GM18502 (cell line): Measurements from ENCODE around the gene RHOH.
A peak's percentile ranks its signal among the peaks of the same experiment; 100 is the strongest.
"Not testable (repeated sequence)": the region's sequence is repeated elsewhere in the genome, so short reads cannot be mapped to it uniquely, and the experiment has no call there.

Experiments
- ATAC-seq: cut with Tn5 transposase; IDR thresholded peaks from one replicate; pipeline ENCODE4 v1.9.1; 2021; ENCODE audit warnings: mild to moderate bottlenecking; ENCODE audit not compliant: unreplicated experiment, poor library complexity

Gene RHOH, protein sequence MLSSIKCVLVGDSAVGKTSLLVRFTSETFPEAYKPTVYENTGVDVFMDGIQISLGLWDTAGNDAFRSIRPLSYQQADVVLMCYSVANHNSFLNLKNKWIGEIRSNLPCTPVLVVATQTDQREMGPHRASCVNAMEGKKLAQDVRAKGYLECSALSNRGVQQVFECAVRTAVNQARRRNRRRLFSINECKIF

DNA sequence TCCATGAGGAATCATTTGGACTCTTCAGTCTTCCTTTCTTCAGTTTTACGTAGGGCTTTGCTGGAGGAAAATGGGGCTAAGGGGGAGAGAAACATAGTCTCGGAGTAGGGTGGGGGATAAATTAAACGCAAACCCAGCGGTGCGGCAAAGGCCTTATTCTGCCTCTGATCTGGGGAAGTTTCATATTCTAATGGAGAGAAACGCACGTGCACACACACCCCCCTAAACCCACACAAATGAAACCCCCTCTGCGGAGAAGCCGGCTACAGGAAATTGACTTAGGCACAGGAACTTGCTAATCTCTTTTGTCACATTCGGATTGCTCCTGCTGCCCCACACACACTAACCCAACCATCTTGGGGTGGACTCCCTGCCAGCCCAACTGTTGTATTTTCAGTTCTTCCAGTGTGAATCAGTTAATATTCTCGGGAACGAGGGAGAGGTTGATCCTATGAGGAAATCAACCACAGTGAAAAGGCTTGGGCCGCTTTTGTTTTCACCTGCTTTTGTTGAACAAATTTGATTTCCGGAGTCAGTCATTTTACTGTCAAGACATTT is at the start of gene RHOH:
RHOH (plus strand) TSS at position 308 of the 558 bp plus-strand sequence. CDS start 46,356 bp downstream, outside the sequence.
- ATAC-seq: no peak

DNA sequence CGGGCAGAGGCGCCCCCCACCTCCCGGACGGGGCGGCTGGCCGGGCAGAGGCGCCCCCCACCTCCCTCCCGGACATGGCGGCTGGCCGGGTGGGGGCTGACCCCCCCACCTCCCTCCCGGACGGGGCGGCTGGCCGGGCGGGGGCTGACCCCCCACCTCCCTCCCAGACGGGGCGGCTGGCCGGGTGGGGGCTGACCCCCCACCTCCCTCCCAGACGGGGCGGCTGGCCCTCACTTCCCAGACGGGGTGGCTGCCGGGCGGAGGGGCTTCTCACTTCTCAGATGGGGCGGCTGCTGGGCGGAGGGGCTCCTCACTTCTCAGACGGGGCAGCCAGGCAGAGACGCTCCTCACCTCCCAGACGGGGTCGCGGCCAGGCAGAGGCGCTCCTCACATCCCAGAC is 49.3 kb upstream of the RHOH start:
- ATAC-seq: not testable (repeated sequence)

DNA sequence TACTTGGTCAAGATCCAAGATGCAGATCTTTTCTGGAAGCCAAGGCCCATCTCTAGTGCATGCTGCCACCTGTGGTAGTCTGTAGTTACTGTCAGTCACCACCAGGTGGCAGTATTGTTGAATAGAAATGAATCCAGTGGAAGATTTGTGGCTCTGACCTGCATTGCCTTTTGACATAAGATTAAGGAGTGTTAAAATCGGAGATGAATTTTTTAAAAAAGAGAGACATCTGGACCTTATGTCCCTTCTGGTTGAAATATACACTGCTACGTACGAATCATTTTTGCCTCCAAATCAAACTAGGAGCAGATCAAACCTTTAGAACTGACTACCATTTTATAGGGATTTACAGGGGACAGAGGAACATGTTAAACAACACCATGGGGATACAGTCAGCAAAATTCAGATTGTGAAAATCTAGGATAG is 46.9 kb upstream of the RHOH start:
- ATAC-seq: peak; percentile 55

DNA sequence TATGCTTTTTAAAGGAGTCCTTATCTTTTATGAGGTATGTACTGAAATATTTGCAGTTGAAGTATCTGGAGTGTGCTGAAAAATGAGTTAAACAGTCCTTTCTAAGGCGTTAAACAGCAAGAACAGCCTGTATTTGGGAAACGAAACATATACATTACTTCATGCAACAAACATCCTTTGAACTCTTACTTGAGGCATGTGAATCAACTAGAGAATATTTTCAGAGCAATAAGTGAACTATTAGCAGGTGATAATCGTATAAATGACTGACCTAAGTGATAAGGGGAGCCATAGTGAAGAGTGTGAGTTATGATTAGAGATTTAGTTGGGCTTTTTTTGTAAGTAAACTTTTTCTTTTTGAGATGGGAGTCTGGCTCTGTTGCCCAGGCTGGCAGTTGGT is 45.9 kb upstream of the RHOH start:
- ATAC-seq: no peak

- no peak for ATAC-seq
These were observed 44.2 kb upstream of the RHOH start for GRCh38 chr4:40152637-40153036.

GRCh38 chr4:40157436-40157835 is 39.4 kb upstream of the RHOH start:
- ATAC-seq: no peak

DNA sequence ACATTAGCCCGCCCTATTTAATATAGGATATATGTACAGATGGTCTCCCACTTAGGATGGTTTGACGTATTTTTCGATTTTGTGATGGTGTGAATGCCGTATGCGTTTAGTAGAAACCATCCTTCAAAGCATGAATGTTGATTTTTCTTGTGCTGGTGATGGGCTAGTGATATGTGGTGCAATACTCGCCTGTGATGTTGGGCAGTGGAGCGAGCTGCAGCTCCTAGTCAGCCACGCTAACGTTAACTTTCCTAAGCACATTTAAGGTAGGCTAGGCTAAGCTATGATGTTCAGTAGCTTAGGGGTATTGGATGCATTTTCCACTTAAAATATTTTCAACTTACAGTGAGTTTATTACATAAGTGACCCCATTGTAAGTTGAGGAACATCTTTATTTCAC is 36.6 kb upstream of the RHOH start:
- no peak for ATAC-seq

DNA sequence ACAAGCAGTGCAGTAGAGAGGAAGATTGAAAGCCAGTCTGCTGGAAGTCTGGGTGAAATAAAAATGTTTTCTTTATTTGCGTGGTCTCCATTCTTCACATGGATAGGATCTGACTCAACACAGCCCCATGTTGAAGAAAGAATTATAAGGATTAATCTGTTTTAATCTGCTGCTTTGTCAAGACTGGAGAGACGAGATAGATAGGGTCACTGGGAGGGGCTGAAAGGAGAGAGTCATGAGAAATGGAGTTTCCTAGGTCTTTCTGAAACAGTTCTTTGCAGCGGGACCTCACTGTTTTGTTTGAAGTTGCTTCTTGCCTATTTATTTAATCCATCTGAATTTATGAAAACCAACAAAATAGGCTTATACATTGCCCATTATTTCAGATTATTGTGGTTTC is 32.4 kb upstream of the RHOH start:
- no peak for ATAC-seq

DNA sequence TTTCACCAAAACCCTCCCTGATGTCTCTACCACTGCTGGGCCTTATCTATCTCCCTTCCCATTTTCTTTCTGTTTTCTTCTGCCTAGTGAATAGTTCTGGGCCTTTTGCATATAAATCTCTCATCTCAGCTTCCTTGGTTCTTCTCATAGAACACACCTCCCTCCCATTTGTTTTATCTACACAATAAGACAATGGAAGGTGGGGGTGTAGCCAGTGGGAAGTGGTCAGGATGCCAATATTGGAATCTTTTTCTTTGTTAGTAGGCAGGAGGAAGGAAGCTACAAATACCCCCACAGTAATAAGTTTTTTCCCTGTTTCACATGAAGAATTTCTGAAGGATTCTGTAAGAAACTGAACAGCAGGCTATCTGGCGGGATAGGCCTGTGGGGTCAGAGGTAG is 30.9 kb upstream of the RHOH start:
- no peak for ATAC-seq

DNA sequence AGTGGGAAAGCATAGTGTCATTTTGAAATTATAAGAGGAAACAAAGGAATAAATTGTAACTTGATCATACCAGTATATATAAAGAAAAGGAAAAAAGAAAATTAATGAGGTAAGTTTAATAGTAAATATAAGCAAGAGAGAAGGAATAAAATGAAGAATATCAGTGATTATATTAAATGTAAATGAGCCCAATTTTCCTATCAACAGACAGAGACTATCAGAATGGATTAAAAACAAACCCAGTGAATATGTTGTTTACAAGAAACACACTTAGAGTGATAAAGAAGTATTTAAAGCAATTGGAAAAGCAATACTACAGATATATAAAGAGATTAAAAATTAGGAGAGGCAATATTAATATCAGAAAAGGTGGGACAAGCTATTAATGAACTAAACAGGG is 28.8 kb upstream of the RHOH start:
- ATAC-seq: no peak

- ATAC-seq: no peak
These were observed 26.2 kb upstream of the RHOH start for GRCh38 chr4:40170588-40170987.

DNA sequence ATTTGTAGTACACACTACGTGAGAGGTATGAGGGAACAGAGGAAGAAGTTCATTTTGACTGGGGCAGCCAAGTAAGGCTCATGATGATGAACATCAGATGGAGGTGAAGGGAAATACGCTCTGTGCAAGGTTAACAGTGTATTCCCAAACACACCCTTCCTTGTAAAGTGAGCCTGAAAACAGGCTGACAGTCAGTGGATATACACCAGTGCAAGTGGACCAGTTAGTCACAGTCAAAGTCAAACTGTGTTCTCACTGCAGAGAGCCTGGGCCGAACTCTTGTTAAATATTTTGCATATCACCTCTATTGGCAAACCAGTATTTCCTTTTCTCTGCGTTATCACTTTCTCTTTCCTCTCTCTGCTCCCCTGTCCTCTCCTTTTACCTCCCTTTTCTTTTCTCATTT is 23.4 kb upstream of the RHOH start:
- ATAC-seq: peak; percentile 85

DNA sequence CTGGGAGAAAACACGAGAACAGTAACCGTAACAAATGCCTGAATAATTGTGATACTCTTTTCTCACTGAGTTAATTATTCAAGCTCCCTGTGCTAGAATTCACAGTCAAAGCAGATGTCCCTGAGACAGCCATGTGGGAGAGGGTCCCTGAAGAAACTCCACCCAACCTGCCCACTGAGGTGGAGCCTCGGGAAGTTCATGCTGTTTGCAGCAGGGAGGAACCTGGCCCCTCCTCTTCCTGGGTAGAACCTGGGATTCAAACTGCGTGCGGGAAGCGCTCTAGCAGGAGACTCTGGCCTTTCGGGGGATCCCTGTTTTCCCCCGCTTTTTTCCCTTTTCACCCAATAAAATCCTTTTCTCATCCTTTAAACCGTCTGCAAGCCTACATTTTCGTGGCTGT is 20.2 kb upstream of the RHOH start:
- no peak for ATAC-seq

GRCh38 chr4:40177591-40177990 is 19.2 kb upstream of the RHOH start:
- ATAC-seq: no peak

- no peak for ATAC-seq
These were observed 18.2 kb upstream of the RHOH start for GRCh38 chr4:40178672-40179071.

- ATAC-seq: no peak
These were observed 17.5 kb upstream of the RHOH start for GRCh38 chr4:40179360-40179759.

GRCh38 chr4:40180356-40180755 is 16.5 kb upstream of the RHOH start:
- no peak for ATAC-seq

DNA sequence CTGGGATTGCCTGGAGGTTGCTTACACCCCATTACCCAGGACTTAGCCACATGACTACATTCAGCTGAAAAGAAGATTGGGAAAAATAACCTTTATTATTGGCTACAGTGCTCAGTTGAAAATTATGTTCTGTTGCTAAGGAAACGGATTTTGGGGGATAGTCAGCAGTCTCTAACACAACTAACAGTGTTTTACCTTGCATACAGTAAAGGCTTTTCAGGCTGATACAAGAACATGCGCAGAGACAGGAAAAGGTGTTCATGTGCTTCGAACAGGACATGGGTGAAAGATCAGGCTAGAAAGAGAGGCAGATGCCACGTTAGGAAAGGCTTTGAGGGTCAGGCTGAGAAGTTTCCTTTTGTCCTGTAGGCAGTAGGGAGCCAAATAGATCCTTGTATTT is 14.8 kb upstream of the RHOH start:
- ATAC-seq: no peak

GRCh38 chr4:40182954-40183353 is 13.9 kb upstream of the RHOH start:
- no peak for ATAC-seq

DNA sequence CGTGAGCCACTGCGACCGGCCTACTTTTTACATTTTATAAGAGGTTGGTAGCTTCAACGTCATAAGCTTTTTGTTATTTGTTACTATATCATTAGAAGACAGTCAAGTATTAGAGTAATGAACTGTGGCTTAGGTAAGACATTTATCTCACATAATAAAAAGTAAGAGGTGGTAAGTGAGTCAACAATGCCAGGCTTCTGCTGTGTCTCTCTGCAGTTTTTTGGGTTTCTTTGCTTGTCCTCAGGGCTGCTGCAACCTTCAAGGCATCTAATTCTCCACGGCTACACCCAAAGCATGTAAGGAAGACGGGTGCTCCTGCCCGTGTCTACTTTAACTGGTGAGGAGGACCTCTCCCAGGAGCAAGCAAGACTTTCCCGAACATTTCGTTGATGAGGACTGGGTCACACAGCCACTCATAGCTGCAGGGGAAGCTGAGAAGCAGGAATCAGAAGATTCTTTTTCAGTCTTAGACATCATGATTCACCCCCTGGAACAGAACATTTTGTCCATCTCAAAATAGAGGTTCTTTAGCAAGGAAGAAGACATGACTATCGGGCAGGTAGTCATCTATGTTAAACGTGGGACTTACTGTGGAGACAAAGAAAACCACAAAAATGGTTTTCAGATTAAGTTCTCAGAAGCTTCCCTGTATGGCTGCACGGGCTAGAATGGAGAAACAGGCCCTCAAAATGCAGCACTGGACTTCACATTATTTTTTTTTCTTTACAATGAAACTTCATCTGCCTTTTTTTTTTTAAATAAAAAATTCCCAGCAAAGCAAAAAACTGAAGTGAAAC is 13.0 kb upstream of the RHOH start:
- peak; percentile 41 for ATAC-seq

GRCh38 chr4:40185830-40186664 is 10.8 kb upstream of the RHOH start:
- peak; percentile 56 for ATAC-seq
